ENCODE data around the gene DNAJB11. TPM values are rescaled to one million over a fixed set of nuclear protein-coding genes. Genes with fewer than 3 reads are reported as not detected.

The DNAJB11 gene
- total RNA-seq, 1 donor from 2014 or later: 68.2 TPM

- intact Hi-C loops (cut with micrococcal nuclease): no loop called here
Observed at GRCh38 chr3:186593862-186594261, 23.3 kb downstream of the DNAJB11 start.

GRCh38 chr3:186594591-186595113 is 24.1 kb downstream of the DNAJB11 start:
- intact Hi-C loops (cut with micrococcal nuclease): no loop called here

- intact Hi-C loops (cut with micrococcal nuclease): no loop called here
Observed at GRCh38 chr3:186596568-186597287, 26.2 kb downstream of the DNAJB11 start.

GRCh38 chr3:186598108-186598784 is 27.7 kb downstream of the DNAJB11 start:
- intact Hi-C loops (cut with micrococcal nuclease): no loop called here

- intact Hi-C loops (cut with micrococcal nuclease): no loop called here
Observed at GRCh38 chr3:186598794-186599141, 28.2 kb downstream of the DNAJB11 start.

GRCh38 chr3:186599142-186599784 is 28.7 kb downstream of the DNAJB11 start:
- intact Hi-C loops (cut with micrococcal nuclease): no loop called here

GRCh38 chr3:186599785-186600166 is 29.3 kb downstream of the DNAJB11 start:
- intact Hi-C loops (cut with micrococcal nuclease): no loop called here

- intact Hi-C loops (cut with micrococcal nuclease): no loop called here
Observed at GRCh38 chr3:186600896-186601295, 30.4 kb downstream of the DNAJB11 start.

GRCh38 chr3:186603159-186603558 is 32.6 kb downstream of the DNAJB11 start:
- intact Hi-C loops (cut with micrococcal nuclease): no loop called here

GRCh38 chr3:186605078-186605477 is 34.6 kb downstream of the DNAJB11 start:
- intact Hi-C loops (cut with micrococcal nuclease): no loop called here

GRCh38 chr3:186605561-186606545 is 35.3 kb downstream of the DNAJB11 start:
- intact Hi-C loops (cut with micrococcal nuclease): no loop called here

- intact Hi-C loops (cut with micrococcal nuclease): no loop called here
Observed at GRCh38 chr3:186608624-186609215, 38.2 kb downstream of the DNAJB11 start.

- intact Hi-C loops (cut with micrococcal nuclease): no loop called here
Observed at GRCh38 chr3:186609247-186609868, 38.8 kb downstream of the DNAJB11 start.

- intact Hi-C loops (cut with micrococcal nuclease): loop anchor here (10.0 kb wide), 2 partner anchors 357 to 553 kb away; no protein-coding TSS in a partner anchor
Observed at GRCh38 chr3:186612065-186612464, 41.5 kb downstream of the DNAJB11 start.

- intact Hi-C loops (cut with micrococcal nuclease): loop anchor here (10.0 kb wide), 2 partner anchors 358 to 552 kb away; no protein-coding TSS in a partner anchor
Observed at GRCh38 chr3:186612721-186613636, 42.5 kb downstream of the DNAJB11 start, which contains the start of gene AHSG. TSS of gene AHSG (plus strand) at chr3:186613060. CDS start at chr3:186613142, 82 bp downstream.

- intact Hi-C loops (cut with micrococcal nuclease): loop anchor here (2.0 to 10.0 kb wide), 3 partner anchors 359 to 631 kb away; no protein-coding TSS in a partner anchor
Observed at GRCh38 chr3:186613637-186614265, 43.2 kb downstream of the DNAJB11 start.

- intact Hi-C loops (cut with micrococcal nuclease): loop anchor here (2.0 to 10.0 kb wide), 3 partner anchors 359 to 631 kb away; no protein-coding TSS in a partner anchor
Observed at GRCh38 chr3:186614266-186614596, 43.7 kb downstream of the DNAJB11 start.
